ENCODE results near the gene HMCN2. TPM values are rescaled to one million over a fixed set of nuclear protein-coding genes. Genes with fewer than 3 reads are reported as not detected.

Gene HMCN2
- total and polyA plus RNA-seq, 9 donors = 0.12 to 4.2 (median 0.98) TPM

DNA sequence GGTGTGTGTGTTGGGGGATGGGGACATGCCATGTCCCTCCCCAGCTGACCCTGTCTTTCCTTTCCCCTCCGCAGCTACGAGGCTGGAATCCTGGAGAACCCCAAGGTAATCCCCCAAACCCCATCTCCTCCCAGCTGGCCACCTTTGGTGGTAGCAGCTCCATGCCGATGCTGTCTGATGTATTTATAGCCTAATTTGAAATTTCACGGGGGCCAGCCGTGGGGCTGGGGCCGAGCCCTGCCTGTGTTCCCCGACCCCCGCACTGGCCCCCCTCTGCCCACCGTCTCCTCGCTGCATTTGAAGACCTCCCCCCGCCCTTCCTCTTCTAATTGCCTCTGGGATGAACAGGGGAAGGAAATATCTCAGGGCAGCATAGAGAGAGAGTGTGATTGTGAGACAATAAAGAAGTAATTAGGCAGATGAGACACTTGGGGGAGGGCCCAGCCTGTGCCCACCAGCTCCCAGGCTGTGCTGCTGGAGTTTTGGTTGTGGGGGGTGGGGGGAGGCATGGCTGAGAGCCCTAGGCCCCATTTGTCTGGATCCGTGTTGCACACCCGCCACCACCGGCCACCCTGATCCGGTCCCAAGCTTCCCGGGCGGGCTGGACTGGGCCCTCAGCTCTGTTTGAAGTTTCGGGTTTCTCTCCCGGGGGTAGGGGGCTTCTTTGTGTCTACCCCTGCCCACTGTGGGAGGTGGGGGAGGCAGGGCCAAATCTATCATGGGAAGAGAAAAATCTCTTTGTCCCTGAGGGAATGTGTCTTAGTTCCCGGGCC is 206.0 kb downstream of the HMCN2 start:
- 80 to 88% (median 85%) methylated on average over 20 of the region's 20 CpGs for WGBS, 3 donors
- Histone ChIP-seq H3K4me3 (no peak overlapping the region), H3K4me1 (ENCODE audit: insufficient read depth) (no peaks in the 10 kb centered on the region), H3K36me3 (no peaks in the 10 kb centered on the region), H3K9me3 (no peaks in the 10 kb centered on the region), H3K27me3 (no peaks in the 10 kb centered on the region), H3K27ac (no peak overlapping the region)
- TF ChIP-seq, protein P1, sequence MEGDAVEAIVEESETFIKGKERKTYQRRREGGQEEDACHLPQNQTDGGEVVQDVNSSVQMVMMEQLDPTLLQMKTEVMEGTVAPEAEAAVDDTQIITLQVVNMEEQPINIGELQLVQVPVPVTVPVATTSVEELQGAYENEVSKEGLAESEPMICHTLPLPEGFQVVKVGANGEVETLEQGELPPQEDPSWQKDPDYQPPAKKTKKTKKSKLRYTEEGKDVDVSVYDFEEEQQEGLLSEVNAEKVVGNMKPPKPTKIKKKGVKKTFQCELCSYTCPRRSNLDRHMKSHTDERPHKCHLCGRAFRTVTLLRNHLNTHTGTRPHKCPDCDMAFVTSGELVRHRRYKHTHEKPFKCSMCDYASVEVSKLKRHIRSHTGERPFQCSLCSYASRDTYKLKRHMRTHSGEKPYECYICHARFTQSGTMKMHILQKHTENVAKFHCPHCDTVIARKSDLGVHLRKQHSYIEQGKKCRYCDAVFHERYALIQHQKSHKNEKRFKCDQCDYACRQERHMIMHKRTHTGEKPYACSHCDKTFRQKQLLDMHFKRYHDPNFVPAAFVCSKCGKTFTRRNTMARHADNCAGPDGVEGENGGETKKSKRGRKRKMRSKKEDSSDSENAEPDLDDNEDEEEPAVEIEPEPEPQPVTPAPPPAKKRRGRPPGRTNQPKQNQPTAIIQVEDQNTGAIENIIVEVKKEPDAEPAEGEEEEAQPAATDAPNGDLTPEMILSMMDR (IDR thresholded peaks at IDR 0.05) = no peak
- TF ChIP-seq EP300 (IDR thresholded peaks at IDR 0.05) (no peak), POLR2A (IDR thresholded peaks at IDR 0.05) (no peak)
- no peak for DNase-seq
- intact Hi-C loops (cut with DNase I) = loop anchor here in 1 of 4 donors (5.0 kb wide), 1 partner anchor 206 kb away; no protein-coding TSS in a partner anchor

DNA sequence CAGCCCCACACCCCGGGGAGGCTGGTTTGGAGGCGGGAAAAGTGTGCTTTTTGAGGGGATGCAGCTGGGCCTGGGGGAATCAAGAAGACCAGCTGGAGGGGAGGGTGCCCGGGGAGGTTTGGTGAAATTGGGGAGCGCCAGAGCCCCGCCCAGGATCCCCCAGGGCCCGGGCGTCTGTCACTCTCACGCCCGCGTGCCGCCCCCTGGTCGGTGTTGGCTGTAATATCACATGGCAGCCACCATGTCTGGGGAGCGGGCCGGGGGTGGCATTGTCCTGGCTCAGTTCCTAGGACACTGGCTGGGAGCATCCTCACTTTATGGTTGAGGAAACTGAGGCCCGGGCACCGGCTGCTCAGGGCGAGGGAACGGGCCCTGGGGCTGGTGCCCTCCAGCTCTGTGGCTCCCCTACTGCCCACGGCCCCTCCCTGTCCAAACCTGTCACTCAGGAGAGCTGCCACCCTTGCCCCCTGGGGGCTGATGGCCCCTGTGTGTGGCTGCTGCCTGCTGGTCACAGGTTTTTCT is 206.7 kb downstream of the HMCN2 start:
- no peaks in the 10 kb centered on the region for H3K4me1 ChIP-seq (ENCODE audit: insufficient read depth)
- no peaks in the 10 kb centered on the region for H3K27me3 ChIP-seq
- WGBS, 3 donors = 84 to 90% (median 87%) methylated on average over 19 of the region's 19 CpGs
- DNase-seq = no peak
- H3K27ac ChIP-seq = no peak overlapping the region
- TF ChIP-seq POLR2A (IDR thresholded peaks at IDR 0.05) = no peak
- no peak for TF ChIP-seq EP300 (IDR thresholded peaks at IDR 0.05)
- TF ChIP-seq, protein P1 (IDR thresholded peaks at IDR 0.05) = no peak
- no peaks in the 10 kb centered on the region for H3K36me3 ChIP-seq
- H3K4me3 ChIP-seq = no peak overlapping the region
- intact Hi-C loops (cut with DNase I) = loop anchor here in 1 of 4 donors (5.0 kb wide), 1 partner anchor 205 kb away; no protein-coding TSS in a partner anchor
- H3K9me3 ChIP-seq = no peaks in the 10 kb centered on the region

- H3K4me3 ChIP-seq = no peak overlapping the region
- H3K36me3 ChIP-seq = no peaks in the 10 kb centered on the region
- TF ChIP-seq POLR2A (IDR thresholded peaks at IDR 0.05) (no peak), EP300 (IDR thresholded peaks at IDR 0.05) (no peak)
- TF ChIP-seq, protein P1 (IDR thresholded peaks at IDR 0.05) = no peak
- intact Hi-C loops (cut with DNase I) = loop anchor here in 1 of 4 donors (5.0 kb wide), 1 partner anchor 204 kb away; no protein-coding TSS in a partner anchor
- WGBS, 3 donors = 90 to 97% (median 96%) methylated on average over 6 of the region's 6 CpGs
- no peaks in the 10 kb centered on the region for H3K9me3 ChIP-seq
- H3K4me1 ChIP-seq (ENCODE audit: insufficient read depth) = no peaks in the 10 kb centered on the region
- H3K27me3 ChIP-seq = no peaks in the 10 kb centered on the region
- no peak overlapping the region for H3K27ac ChIP-seq
- no peak for DNase-seq
Measured at GRCh38 chr9:130473009-130473408, 207.4 kb downstream of the HMCN2 start.

DNA sequence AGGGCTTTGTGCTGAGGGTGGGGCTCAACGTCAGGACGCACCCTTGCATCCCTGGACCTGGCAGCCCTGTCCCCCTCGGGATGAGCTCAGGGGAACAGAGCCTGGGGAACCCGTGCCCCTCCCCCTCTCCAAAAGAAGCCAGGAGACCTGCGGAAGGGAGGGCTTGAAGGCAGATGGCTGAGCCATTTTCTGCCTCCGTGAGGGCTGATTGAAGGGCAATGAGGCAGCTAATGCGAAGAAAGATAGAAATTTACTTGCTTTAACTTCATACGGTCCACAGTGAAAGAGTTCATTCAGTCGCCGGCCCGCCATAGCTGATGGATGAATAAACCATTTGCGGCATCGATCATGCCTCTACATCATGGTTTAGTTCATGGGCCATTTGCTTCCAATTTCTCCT is 208.0 kb downstream of the HMCN2 start:
- no peak for DNase-seq
- H3K36me3 ChIP-seq = no peaks in the 10 kb centered on the region
- no peak for TF ChIP-seq POLR2A (IDR thresholded peaks at IDR 0.05)
- TF ChIP-seq, protein P1 (IDR thresholded peaks at IDR 0.05) = no peak
- H3K27ac ChIP-seq = no peak overlapping the region
- no peak overlapping the region for H3K4me3 ChIP-seq
- WGBS, 3 donors = 81 to 85% (median 84%) methylated on average over 13 of the region's 13 CpGs
- H3K4me1 ChIP-seq (ENCODE audit: insufficient read depth) = no peaks in the 10 kb centered on the region
- no peaks in the 10 kb centered on the region for H3K9me3 ChIP-seq
- intact Hi-C loops (cut with DNase I) = loop anchor here in 1 of 4 donors (5.0 kb wide), 1 partner anchor 204 kb away; no protein-coding TSS in a partner anchor
- no peaks in the 10 kb centered on the region for H3K27me3 ChIP-seq

Measured in ovary (tissue), 9 donors.